HEK293 (cell line): ENCODE measurements around the gene DOCK3.

Experiments
- CTCF ChIA-PET: fragments of 350-600 bp; formaldehyde crosslinking; extraction: SDS; loops from one replicate; lab custom pipeline; 2021; ENCODE audit warnings: antibody characterized with exemption; lab: Yijun Ruan, JAX
- POLR2A ChIA-PET: fragments of 300-600 bp; formaldehyde crosslinking; extraction: SDS; loops from one replicate; lab custom pipeline; 2020; ENCODE audit warnings: antibody characterized with exemption, inconsistent platforms; lab: Yijun Ruan, JAX
- H3K27ac ChIP-seq: fragments of 200-500 bp; sonication (Bioruptor generic); 2 replicates; pipeline ENCODE4 v1.5.1; 2014; ENCODE audit warnings: low read depth, low read length, control low read depth, inconsistent platforms; ENCODE audit errors: extremely low read depth
- H3K36me3 ChIP-seq, 2 experiments: fragments of 200-500 bp in 1 of 2; sonication (Bioruptor generic) in 1 of 2; 1 replicate in 1 of 2; 2 replicates in 1 of 2; pipeline ENCODE4 v1.5.1; 2014 to 2017; ENCODE audit warnings: inconsistent platforms in 2 of 2, low read length in 2 of 2; ENCODE audit not compliant: control insufficient read depth in 2 of 2, insufficient read depth in 1 of 2
- H3K4me1 ChIP-seq: fragments of 200-500 bp; sonication (Bioruptor generic); 2 replicates; pipeline ENCODE4 v1.5.1; 2014; ENCODE audit warnings: mild to moderate bottlenecking, low read length, inconsistent platforms; ENCODE audit not compliant: control insufficient read depth, insufficient read depth
- H3K4me3 ChIP-seq: 2 replicates; pipeline ENCODE4 v1.5.1; 2011; ENCODE audit warnings: low read depth, mild to moderate bottlenecking, control low read depth, low read length, moderate library complexity
- H3K9me3 ChIP-seq: fragments of 200-500 bp; sonication (Bioruptor generic); 2 replicates; pipeline ENCODE4 v1.5.1; 2014; ENCODE audit warnings: low read depth, low read length, inconsistent platforms; ENCODE audit not compliant: control insufficient read depth, insufficient read depth
- BCL11B ChIP-seq: fragments of 450-650 bp; formaldehyde crosslinking; IDR thresholded peaks from 2 replicates; pipeline ENCODE4 v1.5.1; 2016; ENCODE audit warnings: low read depth, missing biosample characterization, missing genetic modification characterization
- MZF1 ChIP-seq: fragments of 450-650 bp; formaldehyde crosslinking; IDR thresholded peaks from 2 replicates; pipeline ENCODE4 v1.5.1; 2017; ENCODE audit warnings: missing biosample characterization, missing genetic modification characterization, borderline replicate concordance
- ZEB2 ChIP-seq: fragments of 450-650 bp; formaldehyde crosslinking; IDR thresholded peaks from 2 replicates; pipeline ENCODE4 v1.5.1; 2016; ENCODE audit warnings: missing biosample characterization, missing genetic modification characterization
- ZIC2 ChIP-seq: fragments of 450-650 bp; formaldehyde crosslinking; IDR thresholded peaks from 2 replicates; pipeline ENCODE4 v1.5.1; 2016; ENCODE audit warnings: missing biosample characterization, missing genetic modification characterization
- ZNF132 ChIP-seq: fragments of 450-650 bp; formaldehyde crosslinking; IDR thresholded peaks from 2 replicates; pipeline ENCODE4 v1.5.1; 2017; ENCODE audit warnings: missing biosample characterization, missing genetic modification characterization, borderline replicate concordance
- ZNF335 ChIP-seq: fragments of 450-650 bp; formaldehyde crosslinking; conservative IDR thresholded peaks from 2 replicates; pipeline ENCODE4 v1.5.1; 2016; ENCODE audit warnings: missing biosample characterization, missing genetic modification characterization
- ZNF48 ChIP-seq: fragments of 450-650 bp; formaldehyde crosslinking; IDR thresholded peaks from 2 replicates; pipeline ENCODE4 v1.5.1; 2016; ENCODE audit warnings: missing biosample characterization, missing genetic modification characterization
- ZNF654 ChIP-seq: fragments of 450-650 bp; formaldehyde crosslinking; IDR thresholded peaks from 2 replicates; pipeline ENCODE4 v1.5.1; 2016; ENCODE audit warnings: low read depth, missing biosample characterization, missing genetic modification characterization
- ZXDB ChIP-seq: fragments of 450-650 bp; formaldehyde crosslinking; IDR thresholded peaks from 2 replicates; pipeline ENCODE4 v1.5.1; 2016; ENCODE audit warnings: missing biosample characterization, missing genetic modification characterization
- TF ChIP-seq, protein P1 (sequence below): fragments of 450-650 bp; formaldehyde crosslinking; IDR thresholded peaks from 2 replicates; pipeline ENCODE4 v1.5.1; 2016; ENCODE audit warnings: missing biosample characterization, missing genetic modification characterization
- TF ChIP-seq, protein P2 (sequence below): fragments of 450-650 bp; formaldehyde crosslinking; IDR thresholded peaks from 2 replicates; pipeline ENCODE4 v1.5.1; 2017; ENCODE audit warnings: missing biosample characterization, missing genetic modification characterization
- TF ChIP-seq, protein P3 (sequence below): fragments of 450-650 bp; formaldehyde crosslinking; optimal IDR thresholded peaks from 2 replicates; pipeline ENCODE3; 2016; ENCODE audit warnings: missing biosample characterization, mild to moderate bottlenecking, missing genetic modification characterization
- TF ChIP-seq, protein P4 (sequence below): fragments of 450-650 bp; formaldehyde crosslinking; IDR thresholded peaks from 2 replicates; pipeline ENCODE4 v1.5.1; 2016; ENCODE audit warnings: missing biosample characterization, missing genetic modification characterization
- TF ChIP-seq, protein P5 (sequence below): fragments of 450-650 bp; IDR thresholded peaks from 2 replicates; pipeline ENCODE4 v1.5.1; 2018; ENCODE audit warnings: missing biosample characterization, mild to moderate bottlenecking, missing genetic modification characterization
- TF ChIP-seq, protein P6 (sequence below): fragments of 450-650 bp; formaldehyde crosslinking; IDR thresholded peaks from 2 replicates; pipeline ENCODE4 v1.5.1; 2017; ENCODE audit warnings: missing biosample characterization, missing genetic modification characterization
- TF ChIP-seq, protein P7 (sequence below): fragments of 450-650 bp; formaldehyde crosslinking; IDR thresholded peaks from 2 replicates; pipeline ENCODE4 v1.5.1; 2017; ENCODE audit warnings: missing biosample characterization, missing genetic modification characterization

Gene DOCK3

DNA sequence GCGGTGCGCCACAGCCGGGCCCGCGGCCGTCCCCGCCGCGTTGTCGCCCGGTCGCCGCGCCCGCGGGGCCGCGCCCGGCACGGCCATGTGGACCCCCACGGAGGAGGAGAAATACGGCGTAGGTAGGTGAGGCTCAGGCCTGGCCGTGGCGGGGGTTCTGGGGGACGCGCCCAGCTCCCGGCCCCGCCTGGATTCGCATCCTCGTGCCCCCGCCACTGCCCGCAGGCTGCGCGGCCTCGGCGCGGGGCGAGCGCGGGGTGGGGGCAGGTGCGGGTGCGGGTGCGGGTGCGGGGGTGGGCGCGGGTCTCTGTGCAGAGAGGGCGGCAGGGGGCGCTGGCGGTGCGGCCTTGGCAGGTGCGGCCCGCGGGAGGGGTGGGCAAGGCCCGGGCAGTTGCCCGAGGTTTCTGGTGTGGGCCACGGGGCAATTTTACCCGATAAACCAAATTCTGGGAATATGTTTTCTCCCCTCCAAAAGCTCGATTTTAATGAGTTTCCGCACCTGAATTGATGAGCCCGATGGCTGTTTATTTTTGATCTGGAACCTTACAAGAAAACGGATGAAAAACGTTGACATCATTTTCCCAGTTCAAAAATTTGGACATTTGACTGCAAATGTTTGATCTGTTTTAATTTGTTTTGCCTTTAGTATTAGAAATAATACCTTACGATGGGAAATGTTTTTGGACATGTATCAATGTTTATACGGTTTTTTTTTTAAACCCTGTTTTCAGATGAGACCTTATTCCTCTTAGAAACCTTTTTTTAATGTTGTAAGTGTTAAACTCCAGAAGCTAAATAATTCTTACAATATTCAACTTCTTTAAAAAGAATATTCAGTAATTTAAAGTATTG, 678 bp downstream of the DOCK3 start:
- CTCF ChIA-PET, result interaction anchor here (0.6 to 2.0 kb wide), 11 partner anchors 9 to 714 kb away, joined by 3 to 9 read pairs (median 3); no protein-coding TSS in a partner anchor
- peaks cover 8% of the 10 kb centered on the region for H3K4me1 ChIP-seq
- peak; percentile 30; the same call in 1 of the 2 replicates for TF ChIP-seq ZNF654 (tag by site-specific recombination)
- TF ChIP-seq ZNF48 (tag by site-specific recombination), result no peak
- TF ChIP-seq, protein P1, sequence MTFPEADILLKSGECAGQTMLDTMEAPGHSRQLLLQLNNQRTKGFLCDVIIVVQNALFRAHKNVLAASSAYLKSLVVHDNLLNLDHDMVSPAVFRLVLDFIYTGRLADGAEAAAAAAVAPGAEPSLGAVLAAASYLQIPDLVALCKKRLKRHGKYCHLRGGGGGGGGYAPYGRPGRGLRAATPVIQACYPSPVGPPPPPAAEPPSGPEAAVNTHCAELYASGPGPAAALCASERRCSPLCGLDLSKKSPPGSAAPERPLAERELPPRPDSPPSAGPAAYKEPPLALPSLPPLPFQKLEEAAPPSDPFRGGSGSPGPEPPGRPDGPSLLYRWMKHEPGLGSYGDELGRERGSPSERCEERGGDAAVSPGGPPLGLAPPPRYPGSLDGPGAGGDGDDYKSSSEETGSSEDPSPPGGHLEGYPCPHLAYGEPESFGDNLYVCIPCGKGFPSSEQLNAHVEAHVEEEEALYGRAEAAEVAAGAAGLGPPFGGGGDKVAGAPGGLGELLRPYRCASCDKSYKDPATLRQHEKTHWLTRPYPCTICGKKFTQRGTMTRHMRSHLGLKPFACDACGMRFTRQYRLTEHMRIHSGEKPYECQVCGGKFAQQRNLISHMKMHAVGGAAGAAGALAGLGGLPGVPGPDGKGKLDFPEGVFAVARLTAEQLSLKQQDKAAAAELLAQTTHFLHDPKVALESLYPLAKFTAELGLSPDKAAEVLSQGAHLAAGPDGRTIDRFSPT (tag by site-specific recombination), result peak; percentile 76
- TF ChIP-seq, protein P2, sequence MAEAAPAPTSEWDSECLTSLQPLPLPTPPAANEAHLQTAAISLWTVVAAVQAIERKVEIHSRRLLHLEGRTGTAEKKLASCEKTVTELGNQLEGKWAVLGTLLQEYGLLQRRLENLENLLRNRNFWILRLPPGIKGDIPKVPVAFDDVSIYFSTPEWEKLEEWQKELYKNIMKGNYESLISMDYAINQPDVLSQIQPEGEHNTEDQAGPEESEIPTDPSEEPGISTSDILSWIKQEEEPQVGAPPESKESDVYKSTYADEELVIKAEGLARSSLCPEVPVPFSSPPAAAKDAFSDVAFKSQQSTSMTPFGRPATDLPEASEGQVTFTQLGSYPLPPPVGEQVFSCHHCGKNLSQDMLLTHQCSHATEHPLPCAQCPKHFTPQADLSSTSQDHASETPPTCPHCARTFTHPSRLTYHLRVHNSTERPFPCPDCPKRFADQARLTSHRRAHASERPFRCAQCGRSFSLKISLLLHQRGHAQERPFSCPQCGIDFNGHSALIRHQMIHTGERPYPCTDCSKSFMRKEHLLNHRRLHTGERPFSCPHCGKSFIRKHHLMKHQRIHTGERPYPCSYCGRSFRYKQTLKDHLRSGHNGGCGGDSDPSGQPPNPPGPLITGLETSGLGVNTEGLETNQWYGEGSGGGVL (tag by site-specific recombination), result peak; percentile 33; the same call in 1 of the 2 replicates
- peak; percentile 44; the same call in 1 of the 2 replicates for TF ChIP-seq ZNF335 (tag by site-specific recombination)
- 0 out of 2 replicates have a peak, but pooled peaks have one; percentile 7 for TF ChIP-seq ZXDB (tag by site-specific recombination)
- TF ChIP-seq, protein P3, sequence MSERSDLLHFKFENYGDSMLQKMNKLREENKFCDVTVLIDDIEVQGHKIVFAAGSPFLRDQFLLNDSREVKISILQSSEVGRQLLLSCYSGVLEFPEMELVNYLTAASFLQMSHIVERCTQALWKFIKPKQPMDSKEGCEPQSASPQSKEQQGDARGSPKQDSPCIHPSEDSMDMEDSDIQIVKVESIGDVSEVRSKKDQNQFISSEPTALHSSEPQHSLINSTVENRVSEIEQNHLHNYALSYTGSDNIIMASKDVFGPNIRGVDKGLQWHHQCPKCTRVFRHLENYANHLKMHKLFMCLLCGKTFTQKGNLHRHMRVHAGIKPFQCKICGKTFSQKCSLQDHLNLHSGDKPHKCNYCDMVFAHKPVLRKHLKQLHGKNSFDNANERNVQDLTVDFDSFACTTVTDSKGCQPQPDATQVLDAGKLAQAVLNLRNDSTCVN, result peak; percentile 65
- TF ChIP-seq BCL11B (tag by site-specific recombination), result no peak
- TF ChIP-seq, protein P4, sequence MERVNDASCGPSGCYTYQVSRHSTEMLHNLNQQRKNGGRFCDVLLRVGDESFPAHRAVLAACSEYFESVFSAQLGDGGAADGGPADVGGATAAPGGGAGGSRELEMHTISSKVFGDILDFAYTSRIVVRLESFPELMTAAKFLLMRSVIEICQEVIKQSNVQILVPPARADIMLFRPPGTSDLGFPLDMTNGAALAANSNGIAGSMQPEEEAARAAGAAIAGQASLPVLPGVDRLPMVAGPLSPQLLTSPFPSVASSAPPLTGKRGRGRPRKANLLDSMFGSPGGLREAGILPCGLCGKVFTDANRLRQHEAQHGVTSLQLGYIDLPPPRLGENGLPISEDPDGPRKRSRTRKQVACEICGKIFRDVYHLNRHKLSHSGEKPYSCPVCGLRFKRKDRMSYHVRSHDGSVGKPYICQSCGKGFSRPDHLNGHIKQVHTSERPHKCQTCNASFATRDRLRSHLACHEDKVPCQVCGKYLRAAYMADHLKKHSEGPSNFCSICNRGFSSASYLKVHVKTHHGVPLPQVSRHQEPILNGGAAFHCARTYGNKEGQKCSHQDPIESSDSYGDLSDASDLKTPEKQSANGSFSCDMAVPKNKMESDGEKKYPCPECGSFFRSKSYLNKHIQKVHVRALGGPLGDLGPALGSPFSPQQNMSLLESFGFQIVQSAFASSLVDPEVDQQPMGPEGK (tag by site-specific recombination), result peak; percentile 31; the same call in 1 of the 2 replicates
- TF ChIP-seq ZEB2, result 0 out of 2 replicates have a peak, but pooled peaks have one; percentile 12
- no peak for TF ChIP-seq MZF1 (tag by site-specific recombination)
- TF ChIP-seq, all 188 proteins: peak for 8
- H3K36me3 ChIP-seq, result no peaks in the 10 kb centered on the region
- no peaks in the 10 kb centered on the region for H3K9me3 ChIP-seq
- POLR2A ChIA-PET, result no interaction called here
- peak overlapping the region; percentile 95 for H3K27ac ChIP-seq
- peak overlapping the region; percentile 65 for H3K4me3 ChIP-seq

DNA sequence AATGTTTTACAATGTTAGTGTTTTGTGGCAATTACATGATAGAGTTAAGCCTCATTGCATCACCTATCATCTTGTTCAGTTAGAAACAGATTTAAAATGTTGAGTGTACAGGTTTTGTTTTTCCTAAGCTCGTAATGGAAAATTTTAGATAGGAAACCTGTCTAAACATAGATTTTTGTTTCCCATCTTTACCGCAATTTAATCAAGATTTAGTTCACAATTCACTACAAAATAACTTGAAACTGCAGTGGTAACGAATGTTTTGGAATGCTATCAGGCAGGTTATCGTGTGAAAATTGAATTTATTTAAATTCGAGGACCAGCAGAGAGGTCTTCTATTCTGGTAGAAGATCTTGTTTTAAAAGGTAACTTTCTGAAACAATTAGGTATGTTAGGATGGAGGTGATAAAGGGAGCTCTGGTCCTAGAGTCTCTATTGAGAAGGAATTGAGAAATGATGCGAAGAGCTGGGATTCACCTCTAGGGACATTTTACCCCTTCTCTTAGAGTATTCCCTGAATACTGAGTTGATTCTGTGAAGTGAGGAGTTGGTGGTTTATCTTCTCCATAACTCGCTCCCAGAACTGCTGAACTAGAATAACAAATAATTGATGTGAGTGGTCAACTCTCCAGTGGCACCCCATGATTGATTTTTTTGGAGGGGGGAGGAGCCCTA, 1.4 kb downstream of the DOCK3 start:
- POLR2A ChIA-PET, result no interaction called here
- Histone ChIP-seq H3K27ac (no peak overlapping the region), H3K9me3 (no peaks in the 10 kb centered on the region), H3K4me3 (peak overlapping the region; percentile 65), H3K36me3 (no peaks in the 10 kb centered on the region), H3K4me1 (peaks cover 3% of the 10 kb centered on the region)
- TF ChIP-seq ZNF132 (tag by site-specific recombination) (no peak), ZIC2 (tag by site-specific recombination) (no peak)
- TF ChIP-seq, protein P5, sequence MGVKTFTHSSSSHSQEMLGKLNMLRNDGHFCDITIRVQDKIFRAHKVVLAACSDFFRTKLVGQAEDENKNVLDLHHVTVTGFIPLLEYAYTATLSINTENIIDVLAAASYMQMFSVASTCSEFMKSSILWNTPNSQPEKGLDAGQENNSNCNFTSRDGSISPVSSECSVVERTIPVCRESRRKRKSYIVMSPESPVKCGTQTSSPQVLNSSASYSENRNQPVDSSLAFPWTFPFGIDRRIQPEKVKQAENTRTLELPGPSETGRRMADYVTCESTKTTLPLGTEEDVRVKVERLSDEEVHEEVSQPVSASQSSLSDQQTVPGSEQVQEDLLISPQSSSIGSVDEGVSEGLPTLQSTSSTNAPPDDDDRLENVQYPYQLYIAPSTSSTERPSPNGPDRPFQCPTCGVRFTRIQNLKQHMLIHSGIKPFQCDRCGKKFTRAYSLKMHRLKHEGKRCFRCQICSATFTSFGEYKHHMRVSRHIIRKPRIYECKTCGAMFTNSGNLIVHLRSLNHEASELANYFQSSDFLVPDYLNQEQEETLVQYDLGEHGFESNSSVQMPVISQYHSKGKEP (tag by site-specific recombination), result no peak
- TF ChIP-seq, protein P6, sequence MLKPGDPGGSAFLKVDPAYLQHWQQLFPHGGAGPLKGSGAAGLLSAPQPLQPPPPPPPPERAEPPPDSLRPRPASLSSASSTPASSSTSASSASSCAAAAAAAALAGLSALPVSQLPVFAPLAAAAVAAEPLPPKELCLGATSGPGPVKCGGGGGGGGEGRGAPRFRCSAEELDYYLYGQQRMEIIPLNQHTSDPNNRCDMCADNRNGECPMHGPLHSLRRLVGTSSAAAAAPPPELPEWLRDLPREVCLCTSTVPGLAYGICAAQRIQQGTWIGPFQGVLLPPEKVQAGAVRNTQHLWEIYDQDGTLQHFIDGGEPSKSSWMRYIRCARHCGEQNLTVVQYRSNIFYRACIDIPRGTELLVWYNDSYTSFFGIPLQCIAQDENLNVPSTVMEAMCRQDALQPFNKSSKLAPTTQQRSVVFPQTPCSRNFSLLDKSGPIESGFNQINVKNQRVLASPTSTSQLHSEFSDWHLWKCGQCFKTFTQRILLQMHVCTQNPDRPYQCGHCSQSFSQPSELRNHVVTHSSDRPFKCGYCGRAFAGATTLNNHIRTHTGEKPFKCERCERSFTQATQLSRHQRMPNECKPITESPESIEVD (tag by site-specific recombination), result 0 out of 2 replicates have a peak, but pooled peaks have one; percentile 21
- TF ChIP-seq, protein P7, sequence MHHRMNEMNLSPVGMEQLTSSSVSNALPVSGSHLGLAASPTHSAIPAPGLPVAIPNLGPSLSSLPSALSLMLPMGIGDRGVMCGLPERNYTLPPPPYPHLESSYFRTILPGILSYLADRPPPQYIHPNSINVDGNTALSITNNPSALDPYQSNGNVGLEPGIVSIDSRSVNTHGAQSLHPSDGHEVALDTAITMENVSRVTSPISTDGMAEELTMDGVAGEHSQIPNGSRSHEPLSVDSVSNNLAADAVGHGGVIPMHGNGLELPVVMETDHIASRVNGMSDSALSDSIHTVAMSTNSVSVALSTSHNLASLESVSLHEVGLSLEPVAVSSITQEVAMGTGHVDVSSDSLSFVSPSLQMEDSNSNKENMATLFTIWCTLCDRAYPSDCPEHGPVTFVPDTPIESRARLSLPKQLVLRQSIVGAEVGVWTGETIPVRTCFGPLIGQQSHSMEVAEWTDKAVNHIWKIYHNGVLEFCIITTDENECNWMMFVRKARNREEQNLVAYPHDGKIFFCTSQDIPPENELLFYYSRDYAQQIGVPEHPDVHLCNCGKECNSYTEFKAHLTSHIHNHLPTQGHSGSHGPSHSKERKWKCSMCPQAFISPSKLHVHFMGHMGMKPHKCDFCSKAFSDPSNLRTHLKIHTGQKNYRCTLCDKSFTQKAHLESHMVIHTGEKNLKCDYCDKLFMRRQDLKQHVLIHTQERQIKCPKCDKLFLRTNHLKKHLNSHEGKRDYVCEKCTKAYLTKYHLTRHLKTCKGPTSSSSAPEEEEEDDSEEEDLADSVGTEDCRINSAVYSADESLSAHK, result peak; percentile 25; the same call in 1 of the 2 replicates
- CTCF ChIA-PET, result interaction anchor here (0.5 to 2.0 kb wide), 15 partner anchors 23 to 713 kb away, joined by 3 to 9 read pairs (median 3); no protein-coding TSS in a partner anchor
